Heart left ventricle (tissue), 16 donors: ENCODE measurements around the gene FRMPD4. TPM values are rescaled to one million over a fixed set of nuclear protein-coding genes. Genes with fewer than 3 reads are reported as not detected.

Experiments used
- ATAC-seq, 4 donors: fragments of 200-7000 bp; cut with Tn5 transposase; one replicate each; pipeline ENCODE4 v1.9.1; 2020 to 2022; ENCODE audit warnings: moderate library complexity in 4 of 4, mild to moderate bottlenecking in 3 of 4, moderate number of reproducible peaks in 1 of 4
- DNase-seq, 5 donors: peaks; one replicate each; pipeline ENCODE4 v3.0.0-alpha.2; 2020
- H3K27ac ChIP-seq, 12 donors: fragments of 200-600 bp; sonication (generic) in 4 of 12; one replicate each; pipeline versions ENCODE4 v1.5.0 to v1.8.0; 2016 to 2022; ENCODE audit warnings: mild to moderate bottlenecking in 2 of 12
- H3K27me3 ChIP-seq, 9 donors: fragments of 200-600 bp; sonication (generic) in 2 of 9; one replicate each; pipeline versions ENCODE4 v1.5.1 to v1.8.0; 2016 to 2022; ENCODE audit warnings: mild to moderate bottlenecking in 3 of 9
- H3K36me3 ChIP-seq, 9 donors: fragments of 200-600 bp; sonication (generic) in 2 of 9; one replicate each; pipeline versions ENCODE4 v1.5.0 to v1.8.0; 2018 to 2022; ENCODE audit warnings: mild to moderate bottlenecking in 2 of 9
- H3K4me1 ChIP-seq, 12 donors: fragments of 200-600 bp; sonication (generic) in 4 of 12; one replicate each; pipeline versions ENCODE4 v1.5.0 to v1.8.0; 2016 to 2022; ENCODE audit warnings: mild to moderate bottlenecking in 3 of 12
- H3K4me3 ChIP-seq, 12 donors: fragments of 200-600 bp; sonication (generic) in 4 of 12; one replicate each; pipeline versions ENCODE4 v1.5.0 to v1.8.0; 2017 to 2022; ENCODE audit warnings: mild to moderate bottlenecking in 9 of 12, moderate library complexity in 4 of 12
- H3K9me3 ChIP-seq, 12 donors: fragments of 200-600 bp; sonication (generic) in 4 of 12; one replicate each; pipeline versions ENCODE4 v1.5.0 to v1.8.0; 2016 to 2022; ENCODE audit warnings: mild to moderate bottlenecking in 1 of 12
- POLR2A ChIP-seq, 2 donors: fragments of 450-650 bp; IDR thresholded peaks; one replicate each; pipeline ENCODE4 v1.6.1; 2017; ENCODE audit warnings: antibody characterized with exemption in 2 of 2, mild to moderate bottlenecking in 2 of 2, moderate library complexity in 2 of 2
- WGBS, 4 donors: extraction: QIAGEN DNeasy Blood & Tissue Kit in 2 of 4; methylation state at CpG; one replicate each; pipeline versions ENCODE4 v1.1.5 to v1.1.7; 2013 to 2018; 5-methylcytosine and 5-hydroxymethylcytosine counted together
- intact Hi-C, 10 donors: fragments of 100-400 bp; cut with DNase I; formaldehyde crosslinking; loops; one replicate each; pipeline versions ENCODE4 v1.11.1 to v1.14.2; 2022
- polyA plus RNA-seq, 2 donors: library from polyadenylated mRNA; stranded (reverse); fragments of 200-250 nt; gene quantifications; one replicate each; pipeline ENCODE4 v1.2.3, GENCODE V29; 2013
- total RNA-seq, 9 donors: library from RNA; depleted of rRNA in 2 of 9; stranded (reverse); fragments of >200 nt in 2 of 9; fragmentation: NEBNext Ultra II Directional in 3 of 9; extraction: Animal tissue kit (Norgen Biotek cat#: 25700) in 3 of 9; gene quantifications; one replicate each; pipeline versions ENCODE4 v1.1.0 to v1.2.4, GENCODE V29; 2016 to 2023
- TF ChIP-seq, protein P1 (sequence below), 12 donors: fragments of 200-600 bp; sonication (generic) in 4 of 12; IDR thresholded peaks; one replicate each; pipeline versions ENCODE4 v1.5.0 to v1.8.0; 2018 to 2022; ENCODE audit warnings: antibody characterized with exemption in 12 of 12, mild to moderate bottlenecking in 5 of 12
- donor health status: ischemic (EF 13 %, LVEDD 7.1; RV severe dilation, severe dysfunction).
- donor health status: healthy with polysubstance abuse.
- donor health status: DM: no; HTN: yes; CAD: no.
- donor health status: DM: no; HTN: no; CAD: no.
- donor health status: ischemic (EF 25% LVEDD 6.9; RV normal size, moderate dysfunction).
- donor health status: ischemic (EF 25% LVEDD 5.7; RV mildly dilated, moderate dysfunction).
- donor health status: healthy.
- donor health status: DM: yes; HTN: yes; CAD: no.
- donor health status: ischemic (EF 35%, LVEDD 5.7; RV mildly dilated, moderate dysfunction).
- donor health status: nonischemic (EF 11% LVEDD 7.7; RV severe dilation, severe dysfunction).
- donor health status: DM: yes; HTN: yes; CAD: no.
- donor health status: PGD.
- donor health status: ischemic (EF 29% LVEDD 5.4; RV normal size, mild dysfunction).
- donor health status: nonischemic (EF 23%, LVEDD 6.1; RV moderate dilation, normal function).

FRMPD4 gene
- total and polyA plus RNA-seq, 11 donors, result 0.07 to 4.2 (median 1.4) TPM

GRCh38 chrX:12307961-12308360 lies 169.7 kb downstream of the FRMPD4 start:
- Histone ChIP-seq H3K9me3 (no peaks in the 10 kb centered on the region), H3K27me3 (no peaks in the 10 kb centered on the region), H3K4me1 (no peaks in the 10 kb centered on the region), H3K4me3 (no peak overlapping the region), H3K27ac (no peak overlapping the region), H3K36me3 (no peaks in the 10 kb centered on the region)
- TF ChIP-seq, protein P1, sequence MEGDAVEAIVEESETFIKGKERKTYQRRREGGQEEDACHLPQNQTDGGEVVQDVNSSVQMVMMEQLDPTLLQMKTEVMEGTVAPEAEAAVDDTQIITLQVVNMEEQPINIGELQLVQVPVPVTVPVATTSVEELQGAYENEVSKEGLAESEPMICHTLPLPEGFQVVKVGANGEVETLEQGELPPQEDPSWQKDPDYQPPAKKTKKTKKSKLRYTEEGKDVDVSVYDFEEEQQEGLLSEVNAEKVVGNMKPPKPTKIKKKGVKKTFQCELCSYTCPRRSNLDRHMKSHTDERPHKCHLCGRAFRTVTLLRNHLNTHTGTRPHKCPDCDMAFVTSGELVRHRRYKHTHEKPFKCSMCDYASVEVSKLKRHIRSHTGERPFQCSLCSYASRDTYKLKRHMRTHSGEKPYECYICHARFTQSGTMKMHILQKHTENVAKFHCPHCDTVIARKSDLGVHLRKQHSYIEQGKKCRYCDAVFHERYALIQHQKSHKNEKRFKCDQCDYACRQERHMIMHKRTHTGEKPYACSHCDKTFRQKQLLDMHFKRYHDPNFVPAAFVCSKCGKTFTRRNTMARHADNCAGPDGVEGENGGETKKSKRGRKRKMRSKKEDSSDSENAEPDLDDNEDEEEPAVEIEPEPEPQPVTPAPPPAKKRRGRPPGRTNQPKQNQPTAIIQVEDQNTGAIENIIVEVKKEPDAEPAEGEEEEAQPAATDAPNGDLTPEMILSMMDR (IDR thresholded peaks at IDR 0.05), result no peak
- TF ChIP-seq POLR2A (IDR thresholded peaks at IDR 0.05), result no peak
- no peak for DNase-seq
- 47 to 73% (median 59%) methylated on average over 2 of the region's 2 CpGs for WGBS, 4 donors
- intact Hi-C loops, result no loop called here
- ATAC-seq, result no peak

DNA sequence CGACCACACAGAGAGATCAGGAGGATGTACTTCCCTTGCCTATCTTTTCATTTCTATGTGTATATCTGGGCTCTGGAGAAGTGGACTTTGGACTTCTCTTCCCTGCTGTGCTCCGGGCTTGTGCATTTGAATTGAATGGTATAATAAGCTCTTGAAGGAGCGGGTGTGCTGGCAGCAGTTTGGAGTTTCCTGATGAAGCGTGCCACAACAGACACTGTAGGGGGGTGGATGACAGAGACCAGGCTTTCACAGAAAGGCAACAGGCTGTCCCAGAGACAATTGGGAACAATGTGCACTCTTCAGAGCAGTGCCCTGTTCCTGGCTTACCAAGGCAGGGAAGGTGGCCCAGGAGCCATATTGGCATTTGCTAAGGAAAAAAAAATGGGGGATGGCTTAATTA lies 170.1 kb downstream of the FRMPD4 start:
- no peak for DNase-seq
- H3K27ac ChIP-seq, result peak overlapping the region in 1 of 12 donors; percentile 31
- H3K27me3 ChIP-seq, result no peaks in the 10 kb centered on the region
- no peak for TF ChIP-seq POLR2A (IDR thresholded peaks at IDR 0.05)
- TF ChIP-seq, protein P1 (IDR thresholded peaks at IDR 0.05), result no peak
- no peaks in the 10 kb centered on the region for H3K9me3 ChIP-seq
- WGBS, 4 donors, result 59 to 72% (median 67%) methylated on average over 4 of the region's 4 CpGs
- no peaks in the 10 kb centered on the region for H3K36me3 ChIP-seq
- H3K4me3 ChIP-seq, result no peak overlapping the region
- no peaks in the 10 kb centered on the region for H3K4me1 ChIP-seq
- peak in 3 of 4 donors; percentile 63 to 89 (median 77) for ATAC-seq
- intact Hi-C loops, result no loop called here

DNA sequence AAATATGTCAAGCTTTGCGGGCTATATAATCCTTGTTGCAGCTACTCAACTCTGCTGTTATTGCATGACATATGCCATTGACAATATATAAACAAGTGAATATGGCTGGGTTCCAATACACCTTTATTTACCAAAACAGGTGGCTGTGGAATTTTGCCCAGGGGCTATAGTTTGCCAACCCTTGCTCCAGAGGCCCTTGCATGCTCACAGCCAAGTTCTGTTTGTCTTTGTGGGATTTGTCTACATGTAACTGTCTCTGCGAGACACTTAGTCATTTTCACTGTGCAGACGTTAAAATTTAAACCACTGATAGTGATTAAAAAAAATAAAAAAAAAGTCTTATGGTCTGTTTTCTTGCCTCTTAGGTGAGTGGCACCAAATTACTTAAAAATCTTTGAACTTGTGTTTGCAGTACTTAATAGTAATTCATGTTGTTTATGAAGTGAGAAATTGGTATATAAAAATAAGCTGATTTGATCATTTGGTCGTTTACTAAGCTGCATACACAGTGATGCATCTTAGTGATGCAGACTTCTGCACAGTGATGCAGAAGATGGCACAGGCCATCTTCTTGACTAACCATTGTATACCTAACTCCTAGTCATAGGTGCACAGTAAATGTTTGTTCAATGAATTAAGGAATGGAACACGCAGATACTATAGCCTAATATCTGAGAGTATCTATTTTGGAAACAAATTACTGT lies 170.9 kb downstream of the FRMPD4 start:
- 66 to 78% (median 71%) methylated on average over 5 of the region's 5 CpGs for WGBS, 4 donors
- ATAC-seq, result no peak
- no peaks in the 10 kb centered on the region for H3K36me3 ChIP-seq
- no peak for TF ChIP-seq POLR2A (IDR thresholded peaks at IDR 0.05)
- TF ChIP-seq, protein P1 (IDR thresholded peaks at IDR 0.05), result no peak
- H3K27ac ChIP-seq, result peak overlapping the region in 1 of 12 donors; percentile 31
- H3K4me1 ChIP-seq, result no peaks in the 10 kb centered on the region
- intact Hi-C loops, result no loop called here
- H3K4me3 ChIP-seq, result no peak overlapping the region
- no peaks in the 10 kb centered on the region for H3K9me3 ChIP-seq
- no peaks in the 10 kb centered on the region for H3K27me3 ChIP-seq
- DNase-seq, result no peak

- Histone ChIP-seq H3K36me3 (no peaks in the 10 kb centered on the region), H3K4me3 (no peak overlapping the region), H3K9me3 (no peaks in the 10 kb centered on the region), H3K4me1 (no peaks in the 10 kb centered on the region), H3K27me3 (no peaks in the 10 kb centered on the region), H3K27ac (no peak overlapping the region)
- WGBS, 4 donors, result 45 to 76% (median 63%) methylated on average over 6 of the region's 6 CpGs
- ATAC-seq (no peak), DNase-seq (no peak)
- no peak for TF ChIP-seq POLR2A (IDR thresholded peaks at IDR 0.05)
- TF ChIP-seq, protein P1 (IDR thresholded peaks at IDR 0.05), result no peak
- intact Hi-C loops, result no loop called here
These were observed 171.4 kb downstream of the FRMPD4 start for GRCh38 chrX:12309744-12310076.
